GM23338 (cell line): Measurements from ENCODE around the gene RBM19. TPM values are rescaled to one million over a fixed set of nuclear protein-coding genes. Genes with fewer than 3 reads are reported as not detected.

ENCODE experiments used
- ATAC-seq: fragments of 200-7000 bp; cut with Tn5 transposase; 3 replicates; pipeline ENCODE4 v1.9.1; 2020
- DNase-seq: peaks from one replicate; pipeline ENCODE4 v3.0.0-alpha.2; 2015; ENCODE audit warnings: low spot score
- H2AFZ ChIP-seq: fragments of 200-600 bp; sonication (generic); 2 replicates; pipeline ENCODE4 v1.8.0; 2016; ENCODE audit warnings: antibody characterized with exemption, mild to moderate bottlenecking, moderate library complexity
- H3F3A ChIP-seq: fragments of 200-600 bp; sonication (generic); replicated peaks from 2 replicates; pipeline ENCODE4 v1.8.0; 2017; ENCODE audit warnings: antibody characterized with exemption, mixed run types, low read depth
- H3K27ac ChIP-seq: fragments of 200-600 bp; sonication (generic); 2 replicates; pipeline ENCODE4 v1.6.1; 2016; ENCODE audit warnings: low read depth
- H3K27me3 ChIP-seq: fragments of 200-600 bp; sonication (generic); 2 replicates; pipeline ENCODE4 v1.8.0; 2016; ENCODE audit warnings: mild to moderate bottlenecking, mixed run types, moderate library complexity; ENCODE audit not compliant: insufficient read depth
- H3K36me3 ChIP-seq: fragments of 200-600 bp; sonication (generic); 2 replicates; pipeline ENCODE4 v1.8.0; 2016; ENCODE audit warnings: mild to moderate bottlenecking; ENCODE audit not compliant: insufficient read depth
- H3K4me1 ChIP-seq: fragments of 200-600 bp; sonication (generic); 2 replicates; pipeline ENCODE4 v1.8.0; 2016; ENCODE audit warnings: mild to moderate bottlenecking, moderate library complexity; ENCODE audit not compliant: insufficient read depth
- H3K4me2 ChIP-seq: fragments of 200-600 bp; sonication (generic); 2 replicates; pipeline ENCODE4 v1.7.1; 2017; ENCODE audit warnings: mixed run types
- H3K4me3 ChIP-seq: fragments of 200-600 bp; sonication (generic); 2 replicates; pipeline ENCODE4 v1.6.1; 2016; ENCODE audit warnings: mixed run types
- H3K79me2 ChIP-seq: fragments of 200-600 bp; sonication (generic); replicated peaks from 2 replicates; pipeline ENCODE4 v1.8.0; 2017; ENCODE audit warnings: mild to moderate bottlenecking; ENCODE audit not compliant: insufficient read depth
- H3K9me2 ChIP-seq: fragments of 200-600 bp; sonication (generic); 2 replicates; pipeline ENCODE4 v1.8.0; 2017; ENCODE audit not compliant: insufficient read depth
- H4K20me1 ChIP-seq: fragments of 200-600 bp; sonication (generic); replicated peaks from 2 replicates; pipeline ENCODE4 v1.8.0; 2017; ENCODE audit warnings: mild to moderate bottlenecking; ENCODE audit not compliant: insufficient read depth
- H3K27ac Mint-ChIP-seq: 2 replicates; pipeline ENCODE4 v1.8.0; 2020; ENCODE audit warnings: inconsistent platforms, mild to moderate bottlenecking, moderate library complexity, mixed read lengths
- H3K27me3 Mint-ChIP-seq: 3 replicates; pipeline ENCODE4 v1.8.0; 2022; ENCODE audit warnings: low read depth, mild to moderate bottlenecking, moderate library complexity, mixed read lengths, inconsistent platforms; ENCODE audit not compliant: insufficient read depth, poor library complexity
- H3K36me3 Mint-ChIP-seq: 3 replicates; pipeline ENCODE4 v1.8.0; 2021; ENCODE audit warnings: low read depth, mild to moderate bottlenecking, inconsistent platforms, moderate library complexity, mixed read lengths
- H3K4me1 Mint-ChIP-seq: 3 replicates; pipeline ENCODE4 v1.8.0; 2020; ENCODE audit warnings: mild to moderate bottlenecking, inconsistent platforms, mixed read lengths
- H3K4me3 Mint-ChIP-seq: 3 replicates; pipeline ENCODE4 v1.8.0; 2021; ENCODE audit warnings: moderate library complexity, mild to moderate bottlenecking, inconsistent platforms, mixed read lengths
- H3K9me3 Mint-ChIP-seq: 3 replicates; pipeline ENCODE4 v1.8.0; 2020; ENCODE audit warnings: moderate library complexity, mild to moderate bottlenecking, inconsistent platforms, mixed read lengths
- CREB1 ChIP-seq: fragments of 250-450 bp; sonication (Bioruptor Pico); IDR thresholded peaks from 2 replicates; pipeline ENCODE4 v1.5.0; 2020; ENCODE audit warnings: low read depth, mild to moderate bottlenecking, moderate library complexity
- EZH2 ChIP-seq: fragments of 200-600 bp; sonication (generic); IDR thresholded peaks from one replicate; pipeline ENCODE4 v1.8.0; 2017; ENCODE audit warnings: antibody characterized with exemption, mild to moderate bottlenecking, low read depth; ENCODE audit not compliant: unreplicated experiment
- EZH2phosphoT487 ChIP-seq: fragments of 200-600 bp; sonication (generic); IDR thresholded peaks from one replicate; pipeline ENCODE4 v1.8.1; 2018; ENCODE audit warnings: antibody characterized with exemption; ENCODE audit not compliant: unreplicated experiment
- JUNB ChIP-seq: IDR thresholded peaks from one replicate; pipeline ENCODE4 v1.6.1; 2016; ENCODE audit warnings: antibody characterized with exemption; ENCODE audit not compliant: unreplicated experiment
- NANOG ChIP-seq: IDR thresholded peaks from 2 replicates; pipeline ENCODE4 v1.6.1; 2016; ENCODE audit warnings: antibody characterized with exemption, borderline replicate concordance
- POLR2AphosphoS5 ChIP-seq: IDR thresholded peaks from 2 replicates; pipeline ENCODE4 v1.6.1; 2016; ENCODE audit warnings: antibody characterized with exemption, low read depth
- STAT1 ChIP-seq: IDR thresholded peaks from one replicate; pipeline ENCODE4 v1.6.1; 2016; ENCODE audit warnings: antibody characterized with exemption; ENCODE audit not compliant: unreplicated experiment
- ZNF114 ChIP-seq: fragments of 250-450 bp; sonication (Bioruptor Pico); IDR thresholded peaks from 2 replicates; pipeline ENCODE4 v1.5.0; 2020; ENCODE audit warnings: mild to moderate bottlenecking, moderate library complexity
- ZNF331 ChIP-seq: fragments of 250-450 bp; sonication (Bioruptor Pico); IDR thresholded peaks from 2 replicates; pipeline ENCODE4 v1.5.0; 2020; ENCODE audit warnings: low read depth, mild to moderate bottlenecking, moderate library complexity
- polyA plus RNA-seq: library from polyadenylated mRNA; unstranded; fragments of >200 nt; fragmentation: Nextera tagmentation; extraction: Ambion mirVana; gene quantifications from 2 replicates; pipeline ENCODE4 v1.2.1, GENCODE V29; 2016
- total RNA-seq: library from RNA; depleted of rRNA; stranded (reverse); fragments of >200 nt; shearing (Covaris generic); gene quantifications from 2 replicates; pipeline ENCODE4 v1.2.3, GENCODE V29; 2014
- TF ChIP-seq, protein P1 (sequence below): fragments of 250-450 bp; sonication (Bioruptor Pico); IDR thresholded peaks from 2 replicates; pipeline ENCODE4 v1.5.0; 2020; ENCODE audit warnings: mild to moderate bottlenecking, moderate library complexity
- TF ChIP-seq, protein P2 (sequence below): IDR thresholded peaks from one replicate; pipeline ENCODE4 v1.6.1; 2018; ENCODE audit warnings: antibody characterized with exemption; ENCODE audit not compliant: unreplicated experiment
- TF ChIP-seq, protein P3 (sequence below): IDR thresholded peaks from 2 replicates; pipeline ENCODE4 v1.6.1; 2016; ENCODE audit warnings: antibody characterized with exemption
- TF ChIP-seq, protein P4 (sequence below), 2 experiments: fragments of 200-600 bp in 1 of 2; sonication (generic) in 1 of 2; conservative IDR thresholded peaks; 2 replicates each; pipeline versions ENCODE4 v1.5.1 to v1.6.1; 2016 to 2017; ENCODE audit warnings: antibody characterized with exemption in 2 of 2, low read depth in 2 of 2, mild to moderate bottlenecking in 2 of 2, moderate library complexity in 1 of 2

RBM19 gene
- total and polyA plus RNA-seq, 2 experiments from 2014 or later: 43.4 to 56.7 TPM

DNA sequence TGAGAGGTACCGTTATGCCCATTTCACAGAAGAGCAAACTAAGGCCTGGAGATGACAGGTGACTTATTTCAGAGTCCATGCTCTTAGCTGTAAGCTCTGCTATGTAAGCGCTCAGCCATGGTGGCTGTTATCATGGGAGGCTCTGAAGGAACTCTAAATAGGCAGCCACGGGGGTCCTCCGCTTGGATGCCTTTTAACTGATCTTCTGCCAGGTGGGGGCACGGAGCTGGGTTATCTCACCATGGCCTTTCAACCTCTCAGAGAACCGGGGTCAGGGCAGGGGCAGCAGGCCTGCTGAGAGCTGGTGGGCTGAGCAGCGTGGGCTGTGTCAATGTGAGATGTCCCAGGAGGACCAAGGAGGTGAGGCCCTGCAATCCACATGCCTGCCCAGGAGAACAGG lies 49.7 kb upstream of the RBM19 start:
- no peak overlapping the region for H3K4me2 ChIP-seq
- peaks cover 12% of the 10 kb centered on the region for H3K9me3 Mint-ChIP-seq
- no peaks in the 10 kb centered on the region for H3K27me3 ChIP-seq
- no peaks in the 10 kb centered on the region for H3K36me3 ChIP-seq
- H3K36me3 Mint-ChIP-seq: peaks cover 3% of the 10 kb centered on the region; the same call in 2 of the 3 replicates
- H3K4me1 Mint-ChIP-seq: peaks cover 4% of the 10 kb centered on the region; the same call in 2 of the 3 replicates
- peaks cover 14% of the 10 kb centered on the region for H3K27me3 Mint-ChIP-seq
- no peaks in the 10 kb centered on the region for H3K79me2 ChIP-seq
- peaks cover 5% of the 10 kb centered on the region; the same call in 1 of the 2 replicates for H3K9me2 ChIP-seq
- H3F3A ChIP-seq: no peaks in the 10 kb centered on the region
- H3K4me1 ChIP-seq: no peaks in the 10 kb centered on the region
- DNase-seq (no peak), ATAC-seq (no peak)
- H3K4me3 ChIP-seq: no peak overlapping the region
- no peak overlapping the region for H3K27ac Mint-ChIP-seq
- H3K4me3 Mint-ChIP-seq: no peak overlapping the region
- H3K27ac ChIP-seq: no peak overlapping the region
- TF ChIP-seq, protein P1, sequence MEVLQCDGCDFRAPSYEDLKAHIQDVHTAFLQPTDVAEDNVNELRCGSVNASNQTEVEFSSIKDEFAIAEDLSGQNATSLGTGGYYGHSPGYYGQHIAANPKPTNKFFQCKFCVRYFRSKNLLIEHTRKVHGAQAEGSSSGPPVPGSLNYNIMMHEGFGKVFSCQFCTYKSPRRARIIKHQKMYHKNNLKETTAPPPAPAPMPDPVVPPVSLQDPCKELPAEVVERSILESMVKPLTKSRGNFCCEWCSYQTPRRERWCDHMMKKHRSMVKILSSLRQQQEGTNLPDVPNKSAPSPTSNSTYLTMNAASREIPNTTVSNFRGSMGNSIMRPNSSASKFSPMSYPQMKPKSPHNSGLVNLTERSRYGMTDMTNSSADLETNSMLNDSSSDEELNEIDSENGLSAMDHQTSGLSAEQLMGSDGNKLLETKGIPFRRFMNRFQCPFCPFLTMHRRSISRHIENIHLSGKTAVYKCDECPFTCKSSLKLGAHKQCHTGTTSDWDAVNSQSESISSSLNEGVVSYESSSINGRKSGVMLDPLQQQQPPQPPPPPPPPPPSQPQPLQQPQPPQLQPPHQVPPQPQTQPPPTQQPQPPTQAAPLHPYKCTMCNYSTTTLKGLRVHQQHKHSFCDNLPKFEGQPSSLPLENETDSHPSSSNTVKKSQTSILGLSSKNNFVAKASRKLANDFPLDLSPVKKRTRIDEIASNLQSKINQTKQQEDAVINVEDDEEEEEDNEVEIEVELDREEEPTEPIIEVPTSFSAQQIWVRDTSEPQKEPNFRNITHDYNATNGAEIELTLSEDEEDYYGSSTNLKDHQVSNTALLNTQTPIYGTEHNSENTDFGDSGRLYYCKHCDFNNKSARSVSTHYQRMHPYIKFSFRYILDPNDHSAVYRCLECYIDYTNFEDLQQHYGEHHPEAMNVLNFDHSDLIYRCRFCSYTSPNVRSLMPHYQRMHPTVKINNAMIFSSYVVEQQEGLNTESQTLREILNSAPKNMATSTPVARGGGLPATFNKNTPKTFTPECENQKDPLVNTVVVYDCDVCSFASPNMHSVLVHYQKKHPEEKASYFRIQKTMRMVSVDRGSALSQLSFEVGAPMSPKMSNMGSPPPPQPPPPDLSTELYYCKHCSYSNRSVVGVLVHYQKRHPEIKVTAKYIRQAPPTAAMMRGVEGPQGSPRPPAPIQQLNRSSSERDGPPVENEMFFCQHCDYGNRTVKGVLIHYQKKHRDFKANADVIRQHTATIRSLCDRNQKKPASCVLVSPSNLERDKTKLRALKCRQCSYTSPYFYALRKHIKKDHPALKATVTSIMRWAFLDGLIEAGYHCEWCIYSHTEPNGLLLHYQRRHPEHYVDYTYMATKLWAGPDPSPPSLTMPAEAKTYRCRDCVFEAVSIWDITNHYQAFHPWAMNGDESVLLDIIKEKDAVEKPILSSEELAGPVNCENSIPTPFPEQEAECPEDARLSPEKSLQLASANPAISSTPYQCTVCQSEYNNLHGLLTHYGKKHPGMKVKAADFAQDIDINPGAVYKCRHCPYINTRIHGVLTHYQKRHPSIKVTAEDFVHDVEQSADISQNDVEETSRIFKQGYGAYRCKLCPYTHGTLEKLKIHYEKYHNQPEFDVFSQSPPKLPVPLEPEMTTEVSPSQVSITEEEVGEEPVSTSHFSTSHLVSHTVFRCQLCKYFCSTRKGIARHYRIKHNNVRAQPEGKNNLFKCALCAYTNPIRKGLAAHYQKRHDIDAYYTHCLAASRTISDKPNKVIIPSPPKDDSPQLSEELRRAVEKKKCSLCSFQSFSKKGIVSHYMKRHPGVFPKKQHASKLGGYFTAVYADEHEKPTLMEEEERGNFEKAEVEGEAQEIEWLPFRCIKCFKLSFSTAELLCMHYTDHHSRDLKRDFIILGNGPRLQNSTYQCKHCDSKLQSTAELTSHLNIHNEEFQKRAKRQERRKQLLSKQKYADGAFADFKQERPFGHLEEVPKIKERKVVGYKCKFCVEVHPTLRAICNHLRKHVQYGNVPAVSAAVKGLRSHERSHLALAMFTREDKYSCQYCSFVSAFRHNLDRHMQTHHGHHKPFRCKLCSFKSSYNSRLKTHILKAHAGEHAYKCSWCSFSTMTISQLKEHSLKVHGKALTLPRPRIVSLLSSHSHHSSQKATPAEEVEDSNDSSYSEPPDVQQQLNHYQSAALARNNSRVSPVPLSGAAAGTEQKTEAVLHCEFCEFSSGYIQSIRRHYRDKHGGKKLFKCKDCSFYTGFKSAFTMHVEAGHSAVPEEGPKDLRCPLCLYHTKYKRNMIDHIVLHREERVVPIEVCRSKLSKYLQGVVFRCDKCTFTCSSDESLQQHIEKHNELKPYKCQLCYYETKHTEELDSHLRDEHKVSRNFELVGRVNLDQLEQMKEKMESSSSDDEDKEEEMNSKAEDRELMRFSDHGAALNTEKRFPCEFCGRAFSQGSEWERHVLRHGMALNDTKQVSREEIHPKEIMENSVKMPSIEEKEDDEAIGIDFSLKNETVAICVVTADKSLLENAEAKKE: no peak
- TF ChIP-seq NANOG (no peak), EZH2phosphoT487 (no peak), STAT1 (no peak), CREB1 (CRISPR knock-in tag) (no peak), ZNF331 (CRISPR knock-in tag) (no peak), EZH2 (no peak), ZNF114 (no peak), JUNB (no peak), POLR2AphosphoS5 (no peak)
- TF ChIP-seq, protein P2, sequence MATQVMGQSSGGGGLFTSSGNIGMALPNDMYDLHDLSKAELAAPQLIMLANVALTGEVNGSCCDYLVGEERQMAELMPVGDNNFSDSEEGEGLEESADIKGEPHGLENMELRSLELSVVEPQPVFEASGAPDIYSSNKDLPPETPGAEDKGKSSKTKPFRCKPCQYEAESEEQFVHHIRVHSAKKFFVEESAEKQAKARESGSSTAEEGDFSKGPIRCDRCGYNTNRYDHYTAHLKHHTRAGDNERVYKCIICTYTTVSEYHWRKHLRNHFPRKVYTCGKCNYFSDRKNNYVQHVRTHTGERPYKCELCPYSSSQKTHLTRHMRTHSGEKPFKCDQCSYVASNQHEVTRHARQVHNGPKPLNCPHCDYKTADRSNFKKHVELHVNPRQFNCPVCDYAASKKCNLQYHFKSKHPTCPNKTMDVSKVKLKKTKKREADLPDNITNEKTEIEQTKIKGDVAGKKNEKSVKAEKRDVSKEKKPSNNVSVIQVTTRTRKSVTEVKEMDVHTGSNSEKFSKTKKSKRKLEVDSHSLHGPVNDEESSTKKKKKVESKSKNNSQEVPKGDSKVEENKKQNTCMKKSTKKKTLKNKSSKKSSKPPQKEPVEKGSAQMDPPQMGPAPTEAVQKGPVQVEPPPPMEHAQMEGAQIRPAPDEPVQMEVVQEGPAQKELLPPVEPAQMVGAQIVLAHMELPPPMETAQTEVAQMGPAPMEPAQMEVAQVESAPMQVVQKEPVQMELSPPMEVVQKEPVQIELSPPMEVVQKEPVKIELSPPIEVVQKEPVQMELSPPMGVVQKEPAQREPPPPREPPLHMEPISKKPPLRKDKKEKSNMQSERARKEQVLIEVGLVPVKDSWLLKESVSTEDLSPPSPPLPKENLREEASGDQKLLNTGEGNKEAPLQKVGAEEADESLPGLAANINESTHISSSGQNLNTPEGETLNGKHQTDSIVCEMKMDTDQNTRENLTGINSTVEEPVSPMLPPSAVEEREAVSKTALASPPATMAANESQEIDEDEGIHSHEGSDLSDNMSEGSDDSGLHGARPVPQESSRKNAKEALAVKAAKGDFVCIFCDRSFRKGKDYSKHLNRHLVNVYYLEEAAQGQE: no peak
- TF ChIP-seq, protein P3, sequence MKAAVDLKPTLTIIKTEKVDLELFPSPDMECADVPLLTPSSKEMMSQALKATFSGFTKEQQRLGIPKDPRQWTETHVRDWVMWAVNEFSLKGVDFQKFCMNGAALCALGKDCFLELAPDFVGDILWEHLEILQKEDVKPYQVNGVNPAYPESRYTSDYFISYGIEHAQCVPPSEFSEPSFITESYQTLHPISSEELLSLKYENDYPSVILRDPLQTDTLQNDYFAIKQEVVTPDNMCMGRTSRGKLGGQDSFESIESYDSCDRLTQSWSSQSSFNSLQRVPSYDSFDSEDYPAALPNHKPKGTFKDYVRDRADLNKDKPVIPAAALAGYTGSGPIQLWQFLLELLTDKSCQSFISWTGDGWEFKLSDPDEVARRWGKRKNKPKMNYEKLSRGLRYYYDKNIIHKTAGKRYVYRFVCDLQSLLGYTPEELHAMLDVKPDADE: no peak
- TF ChIP-seq, protein P4, sequence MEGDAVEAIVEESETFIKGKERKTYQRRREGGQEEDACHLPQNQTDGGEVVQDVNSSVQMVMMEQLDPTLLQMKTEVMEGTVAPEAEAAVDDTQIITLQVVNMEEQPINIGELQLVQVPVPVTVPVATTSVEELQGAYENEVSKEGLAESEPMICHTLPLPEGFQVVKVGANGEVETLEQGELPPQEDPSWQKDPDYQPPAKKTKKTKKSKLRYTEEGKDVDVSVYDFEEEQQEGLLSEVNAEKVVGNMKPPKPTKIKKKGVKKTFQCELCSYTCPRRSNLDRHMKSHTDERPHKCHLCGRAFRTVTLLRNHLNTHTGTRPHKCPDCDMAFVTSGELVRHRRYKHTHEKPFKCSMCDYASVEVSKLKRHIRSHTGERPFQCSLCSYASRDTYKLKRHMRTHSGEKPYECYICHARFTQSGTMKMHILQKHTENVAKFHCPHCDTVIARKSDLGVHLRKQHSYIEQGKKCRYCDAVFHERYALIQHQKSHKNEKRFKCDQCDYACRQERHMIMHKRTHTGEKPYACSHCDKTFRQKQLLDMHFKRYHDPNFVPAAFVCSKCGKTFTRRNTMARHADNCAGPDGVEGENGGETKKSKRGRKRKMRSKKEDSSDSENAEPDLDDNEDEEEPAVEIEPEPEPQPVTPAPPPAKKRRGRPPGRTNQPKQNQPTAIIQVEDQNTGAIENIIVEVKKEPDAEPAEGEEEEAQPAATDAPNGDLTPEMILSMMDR (conservative IDR thresholded peaks at IDR 0.05; ENCODE audit: low read depth in 2 of 2): no peak
- no peaks in the 10 kb centered on the region for H4K20me1 ChIP-seq
- no peak overlapping the region for H2AFZ ChIP-seq
